GM12891 (cell line): ENCODE results near the gene ATPAF2.

Source experiments
- DNase-seq: peaks from one replicate; pipeline ENCODE4 v3.0.0; 2011; ENCODE audit warnings: low spot score; ENCODE audit not compliant: insufficient read length
- FAIRE-seq: peaks from 2 replicates; lab custom pipeline; 2011; peaks lifted over from hg19 to GRCh38; lab: Jason Lieb, UNC
- PAX5 ChIP-seq: IDR thresholded peaks from 2 replicates; pipeline ENCODE4 v1.6.1; 2011; ENCODE audit warnings: low read length, moderate library complexity, mild to moderate bottlenecking; ENCODE audit not compliant: insufficient read depth, severe bottlenecking
- POLR2A ChIP-seq: IDR thresholded peaks from 2 replicates; pipeline ENCODE4 v1.6.1; 2011; ENCODE audit warnings: low read depth, low read length, control low read depth
- POLR2AphosphoS5 ChIP-seq: IDR thresholded peaks from 2 replicates; pipeline ENCODE4 v1.6.1; 2011; ENCODE audit warnings: low read depth, low read length, control low read depth
- POU2F2 ChIP-seq: IDR thresholded peaks from 2 replicates; pipeline ENCODE4 v1.6.1; 2011; ENCODE audit warnings: low read depth, mild to moderate bottlenecking, control low read depth, low read length, moderate library complexity
- SPI1 ChIP-seq: IDR thresholded peaks from 2 replicates; pipeline ENCODE4 v1.6.1; 2011; ENCODE audit warnings: low read depth, low read length, control low read depth
- TAF1 ChIP-seq: IDR thresholded peaks from 2 replicates; pipeline ENCODE4 v1.6.1; 2011; ENCODE audit warnings: low read depth, low read length, control low read depth

Gene ATPAF2

GRCh38 chr17:18038149-18038850 is 668 bp downstream of the ATPAF2 start:
- DNase-seq, result no peak
- TF ChIP-seq SPI1, result no peak
- no peak for TF ChIP-seq TAF1
- TF ChIP-seq PAX5, result no peak
- TF ChIP-seq POLR2AphosphoS5, result no peak
- TF ChIP-seq POLR2A, result no peak
- no peak for TF ChIP-seq POU2F2
- FAIRE-seq, result no peak

GRCh38 chr17:18037486-18037885 is 1.5 kb downstream of the ATPAF2 start:
- TF ChIP-seq TAF1 (no peak), POLR2A (no peak), SPI1 (peak; percentile 43; the same call in 1 of the 2 replicates), POLR2AphosphoS5 (no peak)
- DNase-seq, result no peak
- FAIRE-seq, result no peak

GRCh38 chr17:18035704-18036103 is 3.3 kb downstream of the ATPAF2 start:
- TF ChIP-seq PAX5 (no peak), POLR2AphosphoS5 (no peak), POLR2A (no peak), SPI1 (no peak), POU2F2 (no peak), TAF1 (no peak)
- no peak for FAIRE-seq
- no peak for DNase-seq

GRCh38 chr17:18033442-18034099 is 5.4 kb downstream of the ATPAF2 start:
- TF ChIP-seq SPI1, result peak; percentile 84
- TF ChIP-seq TAF1, result no peak
- DNase-seq (peak; percentile 59), FAIRE-seq (peak; percentile 89)

- TF ChIP-seq POU2F2, result no peak
- TF ChIP-seq POLR2AphosphoS5, result no peak
- TF ChIP-seq TAF1, result no peak
- TF ChIP-seq SPI1, result no peak
- TF ChIP-seq POLR2A, result no peak
- TF ChIP-seq PAX5, result no peak
- DNase-seq, result no peak
- no peak for FAIRE-seq
Measured at GRCh38 chr17:18031955-18032354, 7.0 kb downstream of the ATPAF2 start.

GRCh38 chr17:18028952-18029540 is 9.9 kb downstream of the ATPAF2 start:
- TF ChIP-seq SPI1, result no peak
- no peak for TF ChIP-seq PAX5
- TF ChIP-seq TAF1, result no peak
- TF ChIP-seq POLR2A, result no peak
- TF ChIP-seq POLR2AphosphoS5, result no peak
- FAIRE-seq (no peak), DNase-seq (no peak)

- TF ChIP-seq TAF1, result no peak
- no peak for TF ChIP-seq SPI1
- TF ChIP-seq POLR2A, result no peak
- TF ChIP-seq PAX5, result no peak
- TF ChIP-seq POU2F2, result no peak
- TF ChIP-seq POLR2AphosphoS5, result no peak
- no peak for DNase-seq
- no peak for FAIRE-seq
Measured at GRCh38 chr17:18028114-18028951, 10.6 kb downstream of the ATPAF2 start.

GRCh38 chr17:18027280-18027679 is 11.7 kb downstream of the ATPAF2 start:
- DNase-seq, result no peak
- TF ChIP-seq POLR2AphosphoS5 (no peak), POU2F2 (no peak), POLR2A (no peak), TAF1 (no peak), SPI1 (no peak), PAX5 (no peak)
- no peak for FAIRE-seq

GRCh38 chr17:18025945-18026776 is 12.8 kb downstream of the ATPAF2 start:
- DNase-seq, result no peak
- TF ChIP-seq POU2F2, result no peak
- no peak for TF ChIP-seq TAF1
- no peak for TF ChIP-seq POLR2AphosphoS5
- TF ChIP-seq POLR2A, result no peak
- TF ChIP-seq SPI1, result no peak
- TF ChIP-seq PAX5, result no peak
- FAIRE-seq, result peak; percentile 38
